ENCODE measurements around the gene GPR27. TPM values are rescaled to one million over a fixed set of nuclear protein-coding genes. Genes with fewer than 3 reads are reported as not detected.

GPR27 gene
- total RNA-seq, 2 donors from 2014 or later = 11.2 to 29.1 TPM

GRCh38 chr3:71744738-71745137, 8.9 kb upstream of the GPR27 start:
- no peak for TF ChIP-seq POLR2AphosphoS5 (IDR thresholded peaks at IDR 0.05)
- Histone ChIP-seq H3K36me3 (no peaks in the 10 kb centered on the region), H3K4me3 (no peak overlapping the region), H3K9me3 (no peaks in the 10 kb centered on the region), H3K4me1 (replicated peaks) (no peaks in the 10 kb centered on the region), H3K27ac (no peak overlapping the region), H3K27me3 (replicated peaks; ENCODE audit: insufficient read depth) (no peaks in the 10 kb centered on the region)
- 88% methylated on average over 3 of the region's 3 CpGs for WGBS
- no peak for DNase-seq (ENCODE audit: low spot score)
- intact Hi-C loops (cut with DNase I) = no loop called here

- no peak overlapping the region for H3K27ac ChIP-seq
- no peaks in the 10 kb centered on the region for H3K36me3 ChIP-seq
- no peaks in the 10 kb centered on the region for H3K4me1 ChIP-seq (replicated peaks)
- H3K27me3 ChIP-seq (replicated peaks; ENCODE audit: insufficient read depth) = no peaks in the 10 kb centered on the region
- no peaks in the 10 kb centered on the region for H3K9me3 ChIP-seq
- no peak overlapping the region for H3K4me3 ChIP-seq
- intact Hi-C loops (cut with DNase I) = no loop called here
- 92% methylated on average over 4 of the region's 4 CpGs for WGBS
- TF ChIP-seq CTCF (IDR thresholded peaks at IDR 0.05) (no peak), POLR2A (IDR thresholded peaks at IDR 0.05) (no peak), POLR2AphosphoS5 (IDR thresholded peaks at IDR 0.05) (no peak)
- no peak for DNase-seq (ENCODE audit: low spot score)
These were observed 2.1 kb upstream of the GPR27 start for GRCh38 chr3:71751602-71752001.

- no peak for TF ChIP-seq CTCF (IDR thresholded peaks at IDR 0.05)
- no peak for TF ChIP-seq POLR2AphosphoS5 (IDR thresholded peaks at IDR 0.05)
- TF ChIP-seq POLR2A (IDR thresholded peaks at IDR 0.05) = no peak
- DNase-seq (ENCODE audit: low spot score) = no peak
These were observed 589 bp upstream of the GPR27 start for GRCh38 chr3:71752831-71753700.

GRCh38 chr3:71754610-71755253, 1.1 kb downstream of the GPR27 start:
- no peak for TF ChIP-seq CTCF (IDR thresholded peaks at IDR 0.05)
- Histone ChIP-seq H3K9me3 (no peaks in the 10 kb centered on the region), H3K4me1 (replicated peaks) (no peaks in the 10 kb centered on the region), H3K4me3 (peak overlapping the region; percentile 49), H3K27ac (peak overlapping the region in 1 of 2 donors; percentile 41), H3K36me3 (no peaks in the 10 kb centered on the region), H3K27me3 (replicated peaks; ENCODE audit: insufficient read depth) (no peaks in the 10 kb centered on the region)
- 21% methylated on average over 63 of the region's 65 CpGs for WGBS
- intact Hi-C loops (cut with DNase I) = no loop called here
- no peak for DNase-seq (ENCODE audit: low spot score)

More at GRCh38 chr3:71752831-71753700, 589 bp upstream of the GPR27 start:
- Histone ChIP-seq H3K36me3 (no peaks in the 10 kb centered on the region), H3K4me1 (replicated peaks) (no peaks in the 10 kb centered on the region), H3K27me3 (replicated peaks; ENCODE audit: insufficient read depth) (no peaks in the 10 kb centered on the region), H3K27ac (no peak overlapping the region), H3K9me3 (no peaks in the 10 kb centered on the region), H3K4me3 (peak overlapping the region; percentile 49)
- 14% methylated on average over 65 of the region's 68 CpGs for WGBS
- intact Hi-C loops (cut with DNase I) = no loop called here

GRCh38 chr3:71758091-71758490, 4.4 kb downstream of the GPR27 start:
- no peak for TF ChIP-seq POLR2A (IDR thresholded peaks at IDR 0.05)
- TF ChIP-seq POLR2AphosphoS5 (IDR thresholded peaks at IDR 0.05) = no peak
- TF ChIP-seq CTCF (IDR thresholded peaks at IDR 0.05) = no peak
- H3K36me3 ChIP-seq = no peaks in the 10 kb centered on the region
- 92% methylated on average over 2 of the region's 2 CpGs for WGBS
- intact Hi-C loops (cut with DNase I) = no loop called here
- H3K27me3 ChIP-seq (replicated peaks; ENCODE audit: insufficient read depth) = no peaks in the 10 kb centered on the region
- no peak overlapping the region for H3K4me3 ChIP-seq
- no peaks in the 10 kb centered on the region for H3K9me3 ChIP-seq
- DNase-seq (ENCODE audit: low spot score) = no peak
- no peak overlapping the region for H3K27ac ChIP-seq
- no peaks in the 10 kb centered on the region for H3K4me1 ChIP-seq (replicated peaks)

Measured in prostate gland (tissue), 2 donors.